ENCODE results near the gene LGALS1.

LGALS1 gene

GRCh38 chr22:37728620-37729019, 53.2 kb downstream of the LGALS1 start:
- DNase-seq = no peak
